OCI-LY7 (cell line): ENCODE data around the gene IGSF3.

Experiments
- CTCF ChIP-seq: fragments of 200-600 bp; sonication (generic); conservative IDR thresholded peaks from 2 replicates; pipeline ENCODE4 v1.5.1; 2014; ENCODE audit warnings: mild to moderate bottlenecking, antibody characterized with exemption, low read length, moderate library complexity, mixed read lengths
- EZH2phosphoT487 ChIP-seq: fragments of 200-600 bp; sonication (generic); IDR thresholded peaks from 2 replicates; pipeline ENCODE4 v1.6.1; 2018; ENCODE audit warnings: low read depth, borderline replicate concordance, mild to moderate bottlenecking, mixed run types, antibody characterized with exemption, low read length, moderate library complexity, mixed read lengths

GRCh38 chr1:116692879-116693278, 25.3 kb upstream of the IGSF3 start:
- TF ChIP-seq CTCF (no peak), EZH2phosphoT487 (no peak)
